A673 (cell line): ENCODE results near the gene WASF2. TPM values are rescaled to one million over a fixed set of nuclear protein-coding genes. Genes with fewer than 3 reads are reported as not detected.

Experiments used
- BruUV-seq: library from RNA; stranded (reverse); fragments of 400-500 nt; replicated peaks from 2 replicates; lab custom pipeline; 2021; lab: Mats Ljungman, UMichigan
- CTCF ChIA-PET: fragments of 300-600 bp; sonication (Branson Sonifier 250); formaldehyde crosslinking; loops from one replicate; lab custom pipeline; 2022; ENCODE audit warnings: antibody characterized with exemption; lab: Charles Lee
- POLR2A ChIA-PET: fragments of 300-600 bp; sonication (Branson Sonifier 250); formaldehyde crosslinking; loops from one replicate; lab custom pipeline; 2022; ENCODE audit warnings: antibody characterized with exemption; ENCODE audit not compliant: low non-redundant PET; lab: Charles Lee
- DNase-seq: peaks from one replicate; pipeline ENCODE4 v3.0.0-alpha.2; 2015; ENCODE audit warnings: low spot score
- H3K27ac ChIP-seq: fragments of 200-600 bp; sonication (generic); 2 replicates; pipeline ENCODE4 v1.5.1; 2016; ENCODE audit warnings: mixed run types, low read depth, mild to moderate bottlenecking, mixed read lengths, antibody characterized with exemption, low read length; ENCODE audit not compliant: poor library complexity, severe bottlenecking
- H3K27me3 ChIP-seq: fragments of 200-600 bp; sonication (generic); replicated peaks from 2 replicates; pipeline ENCODE4 v1.6.1; 2017; ENCODE audit warnings: mixed run types, low read depth, mild to moderate bottlenecking, mixed read lengths, antibody characterized with exemption, low read length; ENCODE audit not compliant: insufficient read depth, poor library complexity
- H3K36me3 ChIP-seq: fragments of 200-600 bp; sonication (generic); 2 replicates; pipeline ENCODE4 v1.6.1; 2016; ENCODE audit warnings: mixed run types, mild to moderate bottlenecking, mixed read lengths, antibody characterized with exemption, low read length; ENCODE audit not compliant: insufficient read depth, poor library complexity, severe bottlenecking
- H3K4me1 ChIP-seq: fragments of 200-600 bp; sonication (generic); 2 replicates; pipeline ENCODE4 v1.6.1; 2017; ENCODE audit warnings: mixed run types, mild to moderate bottlenecking, mixed read lengths, antibody characterized with exemption, low read length; ENCODE audit not compliant: insufficient read depth, poor library complexity, severe bottlenecking
- H3K4me3 ChIP-seq: fragments of 200-600 bp; sonication (generic); 2 replicates; pipeline ENCODE4 v1.5.1; 2016; ENCODE audit warnings: low read depth, mixed run types, mild to moderate bottlenecking, mixed read lengths, low read length; ENCODE audit not compliant: poor library complexity, severe bottlenecking
- H3K9me3 ChIP-seq: fragments of 200-600 bp; sonication (generic); 2 replicates; pipeline ENCODE4 v1.6.1; 2016; ENCODE audit warnings: mixed run types, low read depth, mild to moderate bottlenecking, mixed read lengths, antibody characterized with exemption, low read length; ENCODE audit not compliant: poor library complexity, severe bottlenecking
- EZH2 ChIP-seq: fragments of 200-600 bp; sonication (generic); IDR thresholded peaks from 2 replicates; pipeline ENCODE4 v1.6.1; 2017; ENCODE audit warnings: borderline replicate concordance, low read depth, mild to moderate bottlenecking, mixed read lengths, antibody characterized with exemption, low read length; ENCODE audit not compliant: poor library complexity, severe bottlenecking
- intact Hi-C: fragments of 100-400 bp; cut with micrococcal nuclease; formaldehyde crosslinking; loops from one replicate; pipeline ENCODE4 v1.10.0; 2022; ENCODE audit not compliant: unreplicated experiment
- total RNA-seq: library from RNA; stranded (reverse); gene quantifications from 2 replicates; pipeline ENCODE4 v1.2.3, GENCODE V29; 2021
- TF ChIP-seq, protein P1 (sequence below): fragments of 300-800, 200-600 bp; sonication (generic); conservative IDR thresholded peaks from 2 replicates; pipeline ENCODE4 v1.5.1; 2017; ENCODE audit warnings: low read depth, mild to moderate bottlenecking, antibody characterized with exemption, low read length, moderate library complexity, mixed read lengths

WASF2 gene
- total RNA-seq, 1 experiment from 2014 or later = 133 TPM

DNA sequence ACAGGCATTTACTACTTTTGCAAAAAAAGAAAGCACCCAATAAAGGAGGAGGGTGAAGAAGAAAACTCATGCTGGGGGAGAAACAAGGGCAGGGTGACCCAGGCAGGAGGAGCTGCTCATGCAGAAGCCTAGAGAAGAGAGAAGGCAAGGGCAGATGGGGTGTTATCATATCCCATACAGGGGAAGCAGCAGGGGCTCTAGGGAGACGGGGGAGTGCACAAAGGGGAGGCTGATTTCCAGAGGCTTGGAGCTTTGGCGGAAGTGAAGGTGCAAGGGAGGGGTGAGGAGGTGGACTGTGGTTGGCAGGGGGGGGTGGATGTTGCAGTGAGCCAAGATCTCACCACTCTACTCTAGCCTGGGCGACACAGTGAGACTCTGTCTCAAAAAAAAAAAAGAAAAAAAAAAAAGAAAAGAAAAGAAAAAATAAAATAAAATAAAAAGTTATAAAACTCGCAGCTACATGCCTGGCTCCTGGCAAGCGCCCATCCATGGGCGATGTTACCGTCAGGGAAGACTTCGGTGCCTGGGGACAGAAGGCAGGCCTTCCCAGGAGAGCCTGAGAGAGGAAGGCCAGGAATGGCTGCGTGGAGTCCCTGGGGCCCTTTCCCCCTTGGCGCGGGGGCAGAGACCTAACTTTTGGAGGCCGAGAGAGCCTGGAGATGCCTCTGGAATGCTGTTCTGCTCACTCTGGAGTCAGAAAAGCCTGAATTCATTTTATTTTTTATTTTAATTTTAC is 112.0 kb downstream of the WASF2 start:
- Histone ChIP-seq H3K4me3 (no peak overlapping the region), H3K36me3 (no peaks in the 10 kb centered on the region), H3K9me3 (no peaks in the 10 kb centered on the region), H3K27ac (no peak overlapping the region), H3K27me3 (no peaks in the 10 kb centered on the region), H3K4me1 (no peaks in the 10 kb centered on the region)
- ChIA-PET POLR2A (no interaction called here), CTCF (interaction anchor here (0.7 kb wide), 1 partner anchor 50 kb away, joined by 3 read pairs; no protein-coding TSS in a partner anchor)
- intact Hi-C loops = no loop called here
- BruUV-seq = no TSS peak
- TF ChIP-seq, protein P1, sequence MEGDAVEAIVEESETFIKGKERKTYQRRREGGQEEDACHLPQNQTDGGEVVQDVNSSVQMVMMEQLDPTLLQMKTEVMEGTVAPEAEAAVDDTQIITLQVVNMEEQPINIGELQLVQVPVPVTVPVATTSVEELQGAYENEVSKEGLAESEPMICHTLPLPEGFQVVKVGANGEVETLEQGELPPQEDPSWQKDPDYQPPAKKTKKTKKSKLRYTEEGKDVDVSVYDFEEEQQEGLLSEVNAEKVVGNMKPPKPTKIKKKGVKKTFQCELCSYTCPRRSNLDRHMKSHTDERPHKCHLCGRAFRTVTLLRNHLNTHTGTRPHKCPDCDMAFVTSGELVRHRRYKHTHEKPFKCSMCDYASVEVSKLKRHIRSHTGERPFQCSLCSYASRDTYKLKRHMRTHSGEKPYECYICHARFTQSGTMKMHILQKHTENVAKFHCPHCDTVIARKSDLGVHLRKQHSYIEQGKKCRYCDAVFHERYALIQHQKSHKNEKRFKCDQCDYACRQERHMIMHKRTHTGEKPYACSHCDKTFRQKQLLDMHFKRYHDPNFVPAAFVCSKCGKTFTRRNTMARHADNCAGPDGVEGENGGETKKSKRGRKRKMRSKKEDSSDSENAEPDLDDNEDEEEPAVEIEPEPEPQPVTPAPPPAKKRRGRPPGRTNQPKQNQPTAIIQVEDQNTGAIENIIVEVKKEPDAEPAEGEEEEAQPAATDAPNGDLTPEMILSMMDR = no peak
- no peak for TF ChIP-seq EZH2
- DNase-seq = no peak

DNA sequence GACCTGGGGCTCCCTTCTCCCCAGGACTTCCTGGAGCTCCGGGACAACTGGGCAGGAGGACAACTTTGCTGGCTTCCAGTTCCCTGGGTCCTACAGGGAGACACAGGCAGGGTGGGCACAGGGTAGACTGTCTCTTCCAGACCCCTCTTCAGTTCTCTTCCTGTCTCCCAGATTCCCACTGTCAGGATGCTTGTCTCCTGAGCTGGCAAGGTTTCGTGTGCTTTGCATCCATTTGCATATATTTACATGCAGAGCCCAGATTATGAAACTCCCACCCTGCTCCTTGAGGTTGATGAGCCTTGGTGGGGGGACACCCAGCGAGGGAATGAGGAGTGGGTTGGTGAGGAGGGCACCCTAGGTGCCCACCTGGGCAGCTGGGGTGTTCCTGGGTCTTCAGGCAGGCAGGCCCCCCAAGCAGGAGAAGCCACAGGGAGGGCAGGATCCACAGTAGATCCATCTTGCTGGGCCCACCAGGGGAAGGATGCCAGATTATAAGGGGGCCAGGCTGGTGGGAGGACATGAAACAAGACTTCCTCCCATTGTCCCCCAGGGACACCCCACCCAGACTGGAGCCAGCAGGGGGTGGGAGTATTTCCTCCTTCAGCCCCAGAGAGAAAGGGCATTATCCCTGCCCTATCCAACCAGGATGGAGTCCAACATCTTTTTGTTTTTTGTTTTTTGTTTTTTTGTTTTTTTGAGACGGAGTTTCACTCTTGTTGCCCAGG is 115.4 kb downstream of the WASF2 start, which contains the start of gene FCN3:
FCN3 (minus strand) TSS at position 463 of the 725 bp plus-strand sequence; CDS start at position 457, 6 bp downstream.
- H3K9me3 ChIP-seq = no peaks in the 10 kb centered on the region
- no peaks in the 10 kb centered on the region for H3K4me1 ChIP-seq
- intact Hi-C loops = no loop called here
- no peaks in the 10 kb centered on the region for H3K36me3 ChIP-seq
- no peaks in the 10 kb centered on the region for H3K27me3 ChIP-seq
- no peak within 1 kb of the TSS for H3K27ac ChIP-seq
- BruUV-seq = no TSS peak
- DNase-seq = no peak
- CTCF ChIA-PET = no interaction called here
- POLR2A ChIA-PET = interaction anchor here (0.6 kb wide), 1 partner anchor 67 kb away, joined by 16 read pairs; no protein-coding TSS in a partner anchor
- TF ChIP-seq, protein P1 = no peak
- no peak for TF ChIP-seq EZH2
- H3K4me3 ChIP-seq = no peak within 1 kb of the TSS

DNA sequence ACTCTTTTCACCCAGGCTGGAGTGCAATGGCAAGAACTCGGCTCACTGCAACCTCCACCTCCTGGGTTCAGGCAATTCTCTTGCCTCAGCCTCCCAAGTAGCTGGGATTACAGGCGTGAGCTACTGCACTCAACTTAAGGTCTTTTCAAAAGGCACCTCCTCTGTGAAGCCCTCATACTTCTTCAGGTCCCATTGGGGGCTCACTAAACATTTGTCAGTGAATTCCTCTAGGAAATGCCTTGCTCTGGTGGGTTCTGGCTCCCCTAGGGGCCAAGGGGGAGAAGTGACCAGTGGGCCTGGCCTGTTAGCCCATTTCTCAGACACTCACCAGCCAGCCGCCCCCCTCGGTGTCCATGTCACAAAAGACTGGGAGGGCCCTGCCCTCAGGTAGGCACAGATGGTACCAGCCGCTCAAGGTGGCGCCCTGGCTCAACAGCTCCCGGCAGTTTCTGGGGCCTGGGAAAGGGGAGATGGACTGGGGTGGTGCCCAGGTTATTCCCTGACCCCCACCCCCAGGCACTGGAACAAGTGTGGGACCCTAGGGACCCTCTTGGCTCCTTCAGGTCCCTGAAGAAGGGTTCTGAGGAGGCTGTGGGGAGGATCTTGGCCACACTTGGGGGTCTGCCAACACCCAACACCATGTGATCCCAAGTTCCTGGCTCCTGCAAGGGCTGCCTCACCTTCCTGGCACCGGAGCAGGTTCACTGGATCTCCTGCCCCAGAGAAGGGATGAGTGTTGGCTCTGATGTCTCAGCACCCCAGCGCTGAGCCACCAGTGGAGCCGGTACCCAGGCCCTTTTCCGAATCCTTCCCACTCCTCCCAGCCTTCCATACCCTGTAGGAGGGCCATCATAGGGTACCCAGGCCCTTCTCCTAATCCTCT is 116.9 kb downstream of the WASF2 start:
- H3K27ac ChIP-seq = no peak overlapping the region
- no peak for DNase-seq
- CTCF ChIA-PET = interaction anchor here (0.7 kb wide), 2 partner anchors 17 to 66 kb away, joined by 8 to 12 read pairs; no protein-coding TSS in a partner anchor
- intact Hi-C loops = no loop called here
- BruUV-seq = no TSS peak
- no peaks in the 10 kb centered on the region for H3K9me3 ChIP-seq
- TF ChIP-seq, protein P1 = 0 out of 2 replicates have a peak, but pooled peaks have one; percentile 36
- no peak for TF ChIP-seq EZH2
- no peaks in the 10 kb centered on the region for H3K27me3 ChIP-seq
- H3K4me3 ChIP-seq = no peak overlapping the region
- POLR2A ChIA-PET = no interaction called here
- H3K36me3 ChIP-seq = no peaks in the 10 kb centered on the region
- H3K4me1 ChIP-seq = no peaks in the 10 kb centered on the region
